HCT116 (cell line): Measurements from ENCODE around the gene CALHM4. TPM values are rescaled to one million over a fixed set of nuclear protein-coding genes. Genes with fewer than 3 reads are reported as not detected.
A peak's percentile ranks its signal among the peaks of the same experiment; 100 is the strongest.

Experiments
- ATAC-seq: fragments of 200-7000 bp; cut with Tn5 transposase; 2 replicates; pipeline ENCODE4 v1.9.1; 2020; ENCODE audit warnings: mild to moderate bottlenecking, moderate library complexity
- BruUV-seq: library from RNA; stranded (reverse); fragments of 400-500 nt; replicated peaks from 2 replicates; lab custom pipeline; 2021; lab: Mats Ljungman, UMichigan
- CTCF ChIA-PET: fragments of 300-600 bp; sonication (Branson Sonifier 250); formaldehyde crosslinking; loops from one replicate; lab custom pipeline; 2021; ENCODE audit warnings: antibody characterized with exemption; lab: Charles Lee
- POLR2A ChIA-PET: fragments of 300-600, 350-600 bp; sonication (Branson Sonifier 250); formaldehyde crosslinking; loops from one replicate; lab custom pipeline; 2021; ENCODE audit warnings: antibody characterized with exemption; lab: Charles Lee
- RAD21 ChIA-PET, 2 experiments: fragments of 300-600 bp; sonication (Branson Sonifier 250); formaldehyde crosslinking; loops; one replicate each; lab custom pipeline; 2023; ENCODE audit warnings: low total read pairs in 2 of 2; ENCODE audit not compliant: uncharacterized antibody in 2 of 2, unreplicated experiment in 2 of 2, low non-redundant PET in 1 of 2; lab: Charles Lee
- DNase-seq: peaks from one replicate; pipeline ENCODE4 v3.0.0-alpha.2; 2010; ENCODE audit warnings: low read depth, low spot score
- H2AFZ ChIP-seq: fragments of 200-600 bp; shearing (Covaris generic), sonication (generic); 2 replicates; pipeline ENCODE4 v1.6.1; 2017; ENCODE audit warnings: low read depth, mixed run types, mixed read lengths, antibody characterized with exemption, low read length; ENCODE audit not compliant: poor library complexity, severe bottlenecking
- H3K27ac ChIP-seq: 2 replicates; pipeline ENCODE4 v1.5.1; 2012; ENCODE audit warnings: low read depth, low read length
- H3K27me3 ChIP-seq: fragments of 200-600 bp; sonication (generic); 2 replicates; pipeline ENCODE4 v1.6.1; 2016; ENCODE audit warnings: mixed run types, low read length, mixed read lengths; ENCODE audit not compliant: insufficient read depth
- H3K36me3 ChIP-seq, 2 experiments: fragments of 200-500 bp in 1 of 2; fragments of 200-600 bp in 1 of 2; sonication (Bioruptor generic) in 1 of 2; sonication (generic) in 1 of 2; 2 replicates each; pipeline versions ENCODE4 v1.5.1 to v1.6.1; 2014 to 2016; ENCODE audit warnings: low read length in 2 of 2, inconsistent platforms in 1 of 2, mixed read lengths in 1 of 2, mixed run types in 1 of 2; ENCODE audit not compliant: insufficient read depth in 2 of 2, control insufficient read depth in 1 of 2
- H3K4me1 ChIP-seq, 2 experiments: fragments of 200-600 bp in 1 of 2; sonication (generic) in 1 of 2; 2 replicates each; pipeline versions ENCODE4 v1.5.1 to v1.6.1; 2012 to 2017; ENCODE audit warnings: low read length in 2 of 2, inconsistent platforms in 1 of 2, mild to moderate bottlenecking in 1 of 2, mixed read lengths in 1 of 2, mixed run types in 1 of 2, moderate library complexity in 1 of 2; ENCODE audit not compliant: insufficient read depth in 2 of 2, control insufficient read depth in 1 of 2
- H3K4me2 ChIP-seq: fragments of 200-600 bp; sonication (generic); 2 replicates; pipeline ENCODE4 v1.6.1; 2017; ENCODE audit warnings: mixed run types, low read length, mixed read lengths
- H3K4me3 ChIP-seq, 2 experiments: fragments of 200-600 bp in 1 of 2; sonication (generic) in 1 of 2; replicated peaks in 1 of 2; 2 replicates each; pipeline ENCODE4 v1.5.1; 2011 to 2016; ENCODE audit warnings: low read length in 2 of 2, control low read depth in 1 of 2, low read depth in 1 of 2, mild to moderate bottlenecking in 1 of 2, mixed read lengths in 1 of 2, mixed run types in 1 of 2
- H3K79me2 ChIP-seq: fragments of 200-600 bp; sonication (generic); 2 replicates; pipeline ENCODE4 v1.6.1; 2017; ENCODE audit warnings: mild to moderate bottlenecking, mixed run types, low read length, moderate library complexity, mixed read lengths; ENCODE audit not compliant: insufficient read depth
- H3K9ac ChIP-seq: fragments of 200-600 bp; sonication (generic); 2 replicates; pipeline ENCODE4 v1.6.1; 2016; ENCODE audit warnings: low read length, mixed read lengths
- H3K9me2 ChIP-seq: fragments of 200-600 bp; sonication (generic), shearing (Covaris generic); 2 replicates; pipeline ENCODE4 v1.6.1; 2017; ENCODE audit warnings: mixed run types, mild to moderate bottlenecking, moderate library complexity; ENCODE audit not compliant: insufficient read depth
- H3K9me3 ChIP-seq, 2 experiments: fragments of 200-500 bp in 1 of 2; fragments of 200-600 bp in 1 of 2; sonication (Bioruptor generic) in 1 of 2; sonication (generic) in 1 of 2; 2 replicates each; pipeline ENCODE4 v1.6.1; 2014 to 2017; ENCODE audit warnings: low read length in 2 of 2, mixed read lengths in 2 of 2, inconsistent platforms in 1 of 2, low read depth in 1 of 2, mild to moderate bottlenecking in 1 of 2, mixed run types in 1 of 2, moderate library complexity in 1 of 2; ENCODE audit not compliant: control insufficient read depth in 1 of 2, insufficient read depth in 1 of 2
- H4K20me1 ChIP-seq: fragments of 200-600 bp; sonication (generic), shearing (Covaris generic); 2 replicates; pipeline ENCODE4 v1.6.1; 2017; ENCODE audit warnings: mixed run types, mild to moderate bottlenecking, moderate library complexity; ENCODE audit not compliant: insufficient read depth
- CBX3 ChIP-seq: IDR thresholded peaks from 2 replicates; pipeline ENCODE4 v1.6.1; 2012; ENCODE audit warnings: low read depth
- CEBPB ChIP-seq: IDR thresholded peaks from 2 replicates; pipeline ENCODE4 v1.6.1; 2012; ENCODE audit warnings: low read depth
- ELF1 ChIP-seq: IDR thresholded peaks from 2 replicates; pipeline ENCODE4 v1.6.1; 2012; ENCODE audit warnings: low read depth, borderline replicate concordance
- POLR2AphosphoS5 ChIP-seq: IDR thresholded peaks from 2 replicates; pipeline ENCODE4 v1.6.1; 2011; ENCODE audit warnings: mild to moderate bottlenecking, low read depth, low read length, moderate library complexity
- RAD21 ChIP-seq: IDR thresholded peaks from 2 replicates; pipeline ENCODE4 v1.6.1; 2012; ENCODE audit warnings: low read depth, mild to moderate bottlenecking
- SIN3A ChIP-seq: IDR thresholded peaks from 2 replicates; pipeline ENCODE4 v1.6.1; 2012; ENCODE audit warnings: low read depth
- SP1 ChIP-seq: IDR thresholded peaks from 2 replicates; pipeline ENCODE4 v1.6.1; 2012; ENCODE audit warnings: low read depth
- ZNF274 ChIP-seq: fragments of 200-500 bp; sonication (Bioruptor generic); IDR thresholded peaks from 2 replicates; pipeline ENCODE4 v1.6.1; 2014; ENCODE audit warnings: mild to moderate bottlenecking, low read depth, low read length, inconsistent platforms
- intact Hi-C: fragments of 100-400 bp; cut with micrococcal nuclease; formaldehyde crosslinking; loops from 2 replicates; pipeline ENCODE4 v1.10.0; 2022
- total RNA-seq: library from RNA; stranded (reverse); gene quantifications from one replicate; pipeline ENCODE4 v1.2.1, GENCODE V29; 2021; ENCODE audit not compliant: unreplicated experiment
- TF ChIP-seq, protein P1 (sequence below), 3 experiments: fragments of 200-600 bp in 1 of 3; sonication (generic) in 1 of 3; IDR thresholded peaks in 2 of 3; conservative IDR thresholded peaks in 1 of 3; 2 replicates each; pipeline ENCODE4 v1.5.1; 2012 to 2017; ENCODE audit warnings: low read depth in 2 of 3, low read length in 2 of 3, antibody characterized with exemption in 1 of 3, borderline replicate concordance in 1 of 3, control low read depth in 1 of 3, mild to moderate bottlenecking in 1 of 3, mixed read lengths in 1 of 3, mixed run types in 1 of 3, moderate library complexity in 1 of 3; ENCODE audit not compliant: insufficient read depth in 1 of 3

The CALHM4 gene
- total RNA-seq, 1 experiment from 2014 or later, result not detected

DNA sequence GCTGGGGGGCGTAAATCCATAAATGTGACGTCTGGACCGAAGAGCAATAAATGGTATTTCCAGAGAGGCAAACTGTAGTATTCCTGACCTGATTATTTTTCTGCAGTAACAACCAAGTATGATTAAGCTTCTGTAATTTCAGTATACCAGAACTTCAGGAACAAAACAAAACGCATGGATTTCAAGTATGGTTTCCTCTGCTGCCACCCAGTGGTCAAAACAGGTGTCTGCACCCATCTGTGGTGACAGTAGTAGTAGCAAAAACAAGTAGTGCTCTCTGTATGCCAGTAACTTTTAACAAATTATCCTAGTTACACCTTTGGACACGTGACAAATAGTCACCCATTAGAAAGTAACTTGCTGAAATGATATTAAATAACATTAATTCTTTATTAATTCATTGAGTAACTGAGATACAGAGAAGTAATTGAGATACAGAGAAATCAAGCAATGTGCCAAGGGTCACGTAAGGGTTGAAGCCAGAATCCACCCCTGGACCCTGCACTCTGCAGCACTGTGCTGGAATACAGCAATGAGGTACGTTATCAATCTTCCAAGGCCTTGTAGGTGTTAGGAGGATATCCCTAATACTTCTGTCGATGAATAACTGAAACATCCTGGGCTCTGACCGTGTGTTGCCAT is 7.9 kb downstream of the CALHM4 start:
- intact Hi-C loops, result loop anchor here (1.0 to 2.0 kb wide), 4 partner anchors 25 to 343 kb away; no protein-coding TSS in a partner anchor

More for the DNA sequence above, 7.9 kb downstream of the CALHM4 start:
- peak overlapping the region; percentile 3; the same call in 1 of the 2 replicates for H3K4me2 ChIP-seq
- peak; percentile 80 for ATAC-seq
- no peaks in the 10 kb centered on the region for H3K27me3 ChIP-seq
- no peak overlapping the region for H3K4me3 ChIP-seq
- H3K9me3 ChIP-seq, result no peaks in the 10 kb centered on the region
- H3K4me1 ChIP-seq, result peaks cover 3 to 20% of the 10 kb centered on the region in 2 experiments; a peak in 3 of 4 replicates
- BruUV-seq, result no TSS peak
- no peaks in the 10 kb centered on the region for H4K20me1 ChIP-seq
- no peaks in the 10 kb centered on the region for H3K36me3 ChIP-seq
- ChIA-PET CTCF (interaction anchor here (0.9 to 2.6 kb wide), 12 partner anchors 9 to 343 kb away, joined by 3 to 33 read pairs (median 8); partner anchors contain the start of genes RWDD1 and TRAPPC3L), RAD21 (interaction anchor here (1.0 to 1.1 kb wide), 2 partner anchors 274 to 292 kb away, joined by 3 to 5 read pairs; no protein-coding TSS in a partner anchor), POLR2A (interaction anchor here (1.0 to 1.7 kb wide), 3 partner anchors 10 to 293 kb away, joined by 4 to 6 read pairs (median 4); partner anchors contain the start of gene RWDD1)
- peak overlapping the region; percentile 93 for H2AFZ ChIP-seq
- no peaks in the 10 kb centered on the region for H3K9me2 ChIP-seq
- no peak overlapping the region for H3K27ac ChIP-seq
- TF ChIP-seq ZNF274 (no peak), RAD21 (peak; percentile 87), SP1 (no peak), POLR2AphosphoS5 (no peak), ELF1 (no peak), SIN3A (no peak), CBX3 (0 out of 2 replicates have a peak, but pooled peaks have one; percentile 31), CEBPB (no peak)
- TF ChIP-seq, protein P1, sequence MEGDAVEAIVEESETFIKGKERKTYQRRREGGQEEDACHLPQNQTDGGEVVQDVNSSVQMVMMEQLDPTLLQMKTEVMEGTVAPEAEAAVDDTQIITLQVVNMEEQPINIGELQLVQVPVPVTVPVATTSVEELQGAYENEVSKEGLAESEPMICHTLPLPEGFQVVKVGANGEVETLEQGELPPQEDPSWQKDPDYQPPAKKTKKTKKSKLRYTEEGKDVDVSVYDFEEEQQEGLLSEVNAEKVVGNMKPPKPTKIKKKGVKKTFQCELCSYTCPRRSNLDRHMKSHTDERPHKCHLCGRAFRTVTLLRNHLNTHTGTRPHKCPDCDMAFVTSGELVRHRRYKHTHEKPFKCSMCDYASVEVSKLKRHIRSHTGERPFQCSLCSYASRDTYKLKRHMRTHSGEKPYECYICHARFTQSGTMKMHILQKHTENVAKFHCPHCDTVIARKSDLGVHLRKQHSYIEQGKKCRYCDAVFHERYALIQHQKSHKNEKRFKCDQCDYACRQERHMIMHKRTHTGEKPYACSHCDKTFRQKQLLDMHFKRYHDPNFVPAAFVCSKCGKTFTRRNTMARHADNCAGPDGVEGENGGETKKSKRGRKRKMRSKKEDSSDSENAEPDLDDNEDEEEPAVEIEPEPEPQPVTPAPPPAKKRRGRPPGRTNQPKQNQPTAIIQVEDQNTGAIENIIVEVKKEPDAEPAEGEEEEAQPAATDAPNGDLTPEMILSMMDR (IDR thresholded peaks at IDR 0.05 in 2 of 3, conservative IDR thresholded peaks at IDR 0.05 in 1 of 3; ENCODE audit: borderline replicate concordance in 1 of 3, insufficient read depth in 1 of 3, low read depth in 2 of 3, low read length in 2 of 3), result peak; percentile 90 to 95 (median 91)
- H3K79me2 ChIP-seq, result no peaks in the 10 kb centered on the region
- peak; percentile 55 for DNase-seq
- no peak overlapping the region for H3K9ac ChIP-seq
